MV-4-11 (cell line): Measurements from ENCODE around the gene GRID1.
A peak's percentile ranks its signal among the peaks of the same experiment; 100 is the strongest.

Experiments
- DNase-seq: peaks from one replicate; lab custom pipeline; 2025; lab: John Stamatoyannopoulos, UW

The GRID1 gene

DNA sequence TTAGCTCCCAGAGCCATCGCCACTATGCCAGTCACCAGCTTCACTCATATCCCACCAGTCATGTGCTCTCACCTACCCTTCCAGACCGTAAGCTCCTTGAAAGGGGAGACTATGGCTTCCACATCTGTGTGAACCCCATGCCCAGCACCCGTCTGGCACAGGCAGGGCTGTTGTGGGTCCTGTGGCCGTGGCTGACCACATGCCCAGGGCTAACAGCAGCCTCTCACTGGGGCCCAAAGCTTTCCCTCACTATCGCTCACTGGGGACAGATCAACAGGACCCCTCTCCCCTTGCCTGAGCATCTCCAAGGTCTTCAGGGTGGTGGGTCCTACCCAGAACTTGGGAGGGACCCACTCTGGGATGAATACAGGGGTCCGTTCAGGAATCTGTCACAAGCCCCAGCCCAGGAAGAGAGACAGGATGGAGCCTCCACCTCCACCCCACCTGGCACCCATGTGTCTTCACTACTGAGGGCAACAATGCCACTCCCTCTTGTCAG lies 303.9 kb downstream of the GRID1 start:
- DNase-seq: no peak

DNA sequence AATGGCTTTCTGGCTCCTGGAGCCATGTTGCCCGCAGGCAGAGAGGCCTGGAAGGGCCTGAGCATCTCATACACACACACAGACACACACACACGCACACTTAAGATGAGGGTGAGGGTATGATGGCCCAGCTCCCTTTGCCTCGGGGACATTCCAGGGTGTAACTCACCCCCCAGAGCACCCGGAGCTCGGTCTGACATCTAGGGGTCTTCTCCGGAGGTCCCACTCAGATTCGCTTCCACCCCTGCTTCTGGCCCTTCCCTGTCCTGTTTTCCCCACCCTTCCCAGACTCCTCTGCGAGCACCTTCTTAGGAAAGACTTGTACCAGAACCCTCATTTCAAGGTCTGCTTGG lies 304.4 kb downstream of the GRID1 start:
- no peak for DNase-seq

- DNase-seq: no peak
Observed at GRCh38 chr10:86061278-86062197, 305.1 kb downstream of the GRID1 start.

DNA sequence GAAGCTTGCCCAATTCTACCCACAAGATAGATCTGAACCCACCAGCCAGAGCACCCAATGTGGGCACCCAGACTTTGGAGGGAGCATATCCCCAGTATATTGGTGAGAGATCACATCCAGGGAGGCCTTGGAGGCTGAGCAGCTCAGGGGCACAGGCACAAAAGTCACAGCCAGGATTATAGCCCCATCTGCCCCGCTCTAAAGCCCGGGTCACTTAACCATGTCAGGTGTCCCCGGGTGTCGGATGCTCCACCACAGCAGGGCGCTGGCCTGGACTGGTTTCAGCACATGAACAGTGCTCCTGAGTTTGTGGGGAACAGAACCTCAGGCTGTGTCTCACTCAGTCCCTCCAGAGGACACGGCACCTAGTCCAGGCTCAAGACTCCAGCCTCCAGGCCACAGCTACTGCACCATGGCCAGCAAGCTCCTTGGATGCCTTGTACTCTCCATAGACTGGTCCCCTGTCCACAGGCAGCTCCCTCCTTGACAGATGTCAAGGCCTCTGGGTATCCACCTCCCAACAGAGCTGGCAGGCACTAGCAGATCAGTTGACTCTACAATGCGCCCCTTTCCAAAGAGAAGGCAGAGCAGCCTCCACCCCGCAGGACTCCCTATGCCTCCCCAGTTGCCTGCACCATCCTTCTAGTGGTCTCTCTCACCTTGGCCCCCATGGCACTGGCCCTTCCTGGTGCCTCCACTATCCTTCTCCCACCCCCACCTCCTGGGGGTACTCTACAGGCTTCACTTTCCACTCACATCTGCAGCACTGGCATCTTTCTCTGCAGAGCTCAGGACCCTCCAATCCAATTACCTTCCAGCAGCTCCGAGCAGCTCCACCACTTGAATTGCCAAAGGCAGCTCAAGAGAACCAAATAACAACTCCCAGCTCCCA lies 306.0 kb downstream of the GRID1 start:
- no peak for DNase-seq

DNA sequence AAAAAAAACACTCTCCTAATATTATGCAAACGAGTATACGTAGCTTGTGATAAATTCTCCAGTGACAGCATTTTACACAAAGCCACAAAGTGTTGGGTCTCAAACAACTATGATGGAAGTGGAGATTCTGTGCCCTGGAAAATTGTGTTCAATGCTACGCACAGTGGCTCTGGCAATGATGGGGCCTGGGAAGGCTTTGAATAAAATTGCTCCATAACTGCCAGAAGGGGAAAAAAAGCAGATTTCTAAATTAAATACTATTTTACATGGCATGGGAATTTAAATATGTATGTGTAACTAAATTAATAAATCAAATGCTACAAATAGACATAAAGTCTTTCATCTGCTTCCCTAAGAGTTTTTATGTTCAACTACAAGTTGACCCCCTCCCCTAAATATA lies 306.7 kb downstream of the GRID1 start:
- no peak for DNase-seq

GRCh38 chr10:86058964-86059363 lies 307.6 kb downstream of the GRID1 start:
- no peak for DNase-seq

DNA sequence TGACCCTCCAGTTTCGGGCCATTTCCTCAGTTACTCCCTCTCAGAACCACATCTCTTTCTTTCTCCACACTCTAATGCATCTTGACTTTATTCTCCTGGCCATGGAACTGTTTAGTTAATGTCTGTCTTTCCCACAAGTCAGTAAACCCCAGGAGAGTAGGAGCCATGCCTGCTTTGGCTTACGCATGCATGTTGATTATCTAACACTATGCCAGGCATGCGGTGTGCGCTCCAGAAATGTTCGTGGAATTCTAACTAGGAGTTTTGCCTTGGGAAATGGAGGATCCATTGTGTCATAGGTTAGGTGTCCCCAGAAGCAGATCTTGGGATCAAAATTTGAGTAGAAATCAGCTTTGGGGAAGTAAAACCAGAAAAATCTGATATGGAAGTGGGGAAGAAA lies 308.9 kb downstream of the GRID1 start:
- no peak for DNase-seq

DNA sequence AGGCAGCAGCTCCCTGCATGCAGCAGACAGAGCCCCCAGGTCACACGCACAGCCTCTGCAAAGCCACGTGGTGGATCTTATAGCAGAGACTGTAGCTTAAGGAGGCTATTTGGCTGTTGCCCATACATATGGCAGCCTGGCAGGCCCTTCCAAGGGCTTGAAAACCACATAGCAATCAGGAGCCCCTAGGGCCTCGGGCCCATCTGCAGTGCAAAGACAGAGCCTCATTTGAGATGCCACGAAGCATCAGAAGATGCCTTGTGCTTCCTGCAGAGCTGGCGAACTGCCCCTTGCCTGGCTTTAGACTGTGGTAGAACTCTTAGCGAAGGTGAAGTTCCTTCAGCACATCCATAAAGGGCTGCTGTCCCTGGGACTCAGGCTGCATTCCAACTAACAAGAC lies 309.9 kb downstream of the GRID1 start:
- DNase-seq: no peak

- no peak for DNase-seq
Observed at GRCh38 chr10:86055928-86056327, 310.7 kb downstream of the GRID1 start.

GRCh38 chr10:86053675-86054074 lies 312.9 kb downstream of the GRID1 start:
- DNase-seq: no peak

- DNase-seq: no peak
Observed at GRCh38 chr10:86051586-86051985, 315.0 kb downstream of the GRID1 start.

GRCh38 chr10:86049442-86049841 lies 317.2 kb downstream of the GRID1 start:
- no peak for DNase-seq

GRCh38 chr10:86048973-86049372 lies 317.6 kb downstream of the GRID1 start:
- peak; percentile 19 for DNase-seq

- no peak for DNase-seq
Observed at GRCh38 chr10:86048571-86048970, 318.0 kb downstream of the GRID1 start.

DNA sequence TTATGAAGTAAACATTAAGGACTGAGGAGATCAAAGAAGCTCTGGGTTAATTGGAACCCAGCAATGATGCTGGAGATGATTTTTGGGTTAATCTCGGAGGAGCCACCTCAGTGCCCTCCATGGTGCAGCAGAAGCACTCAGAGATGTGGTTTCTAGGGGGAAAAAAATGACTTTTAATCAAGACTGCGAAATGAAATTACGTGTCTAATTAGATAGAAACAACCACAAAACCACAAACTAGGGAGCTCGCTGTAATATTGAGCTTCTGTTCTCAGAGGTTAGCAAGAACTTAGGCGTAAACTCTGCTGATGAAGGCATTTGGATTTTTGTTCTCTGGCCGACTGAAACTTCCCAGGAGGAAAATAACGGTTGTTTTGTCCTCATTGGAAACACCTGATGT lies 319.0 kb downstream of the GRID1 start:
- DNase-seq: peak; percentile 22

DNA sequence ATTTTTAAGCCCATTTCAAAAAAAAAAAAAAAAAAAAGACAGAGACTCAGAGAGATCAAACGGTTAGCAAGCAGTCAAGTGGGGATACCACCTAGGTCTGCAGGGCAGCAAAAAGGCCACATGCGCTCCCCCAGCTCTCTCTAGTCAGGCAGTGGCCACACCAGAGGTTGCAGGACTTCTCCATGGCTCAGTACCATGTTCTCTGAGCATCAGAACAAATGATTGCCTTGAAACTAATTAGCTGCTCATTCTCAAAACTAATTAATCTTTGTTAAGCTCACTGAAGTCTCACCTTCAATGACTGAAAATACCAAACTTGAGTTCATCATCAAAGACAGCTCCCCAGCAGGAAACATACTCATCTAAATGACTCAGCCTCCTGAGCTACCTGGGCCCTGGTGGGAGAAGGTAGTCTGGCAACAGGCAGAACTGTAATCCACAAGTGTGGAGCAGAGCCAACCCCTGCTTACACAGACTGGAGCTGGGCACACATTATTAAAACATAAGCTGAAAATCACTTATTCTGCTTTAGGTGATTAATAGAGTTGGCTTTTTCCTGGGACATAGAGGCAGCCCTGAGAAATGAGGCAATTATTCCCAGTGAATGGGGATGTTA lies 319.6 kb downstream of the GRID1 start:
- no peak for DNase-seq

DNA sequence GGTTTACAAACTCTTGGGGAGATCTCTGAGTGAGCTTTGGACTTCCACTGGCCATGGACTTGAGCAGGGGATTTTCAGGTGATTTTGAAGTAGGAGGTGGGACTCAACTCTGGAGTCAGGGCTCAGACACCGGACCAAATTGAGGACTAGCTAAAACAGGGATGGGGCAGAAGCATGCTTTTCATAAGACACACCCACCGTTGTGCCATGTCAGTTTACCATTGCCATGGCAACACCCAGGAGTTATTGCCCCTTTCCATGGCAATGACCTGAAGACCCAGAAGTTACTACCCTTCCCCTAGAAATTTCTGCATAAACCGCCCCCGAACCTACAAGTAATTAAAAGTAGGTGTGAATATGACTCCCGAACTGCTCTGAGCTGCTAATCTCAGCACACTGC lies 320.7 kb downstream of the GRID1 start:
- no peak for DNase-seq

DNA sequence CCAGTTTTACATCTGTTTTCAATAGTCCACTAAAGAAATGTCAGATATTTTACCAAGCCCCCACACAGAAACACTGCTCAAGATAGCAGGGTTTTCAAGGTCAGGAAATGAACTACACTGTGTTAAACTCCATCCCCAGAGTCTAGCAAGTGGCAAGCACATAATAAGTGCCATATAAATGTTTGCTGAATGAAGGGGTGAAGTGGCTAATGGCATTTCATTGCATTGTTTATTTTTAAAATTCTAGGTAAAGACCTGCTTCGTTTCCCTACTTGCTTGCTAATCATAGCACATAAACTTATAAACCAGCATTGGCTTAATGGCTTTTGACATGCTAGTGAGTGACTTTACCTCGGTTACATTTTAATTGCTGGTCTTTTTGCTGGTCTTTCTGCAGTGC lies 322.6 kb downstream of the GRID1 start:
- DNase-seq: no peak

DNA sequence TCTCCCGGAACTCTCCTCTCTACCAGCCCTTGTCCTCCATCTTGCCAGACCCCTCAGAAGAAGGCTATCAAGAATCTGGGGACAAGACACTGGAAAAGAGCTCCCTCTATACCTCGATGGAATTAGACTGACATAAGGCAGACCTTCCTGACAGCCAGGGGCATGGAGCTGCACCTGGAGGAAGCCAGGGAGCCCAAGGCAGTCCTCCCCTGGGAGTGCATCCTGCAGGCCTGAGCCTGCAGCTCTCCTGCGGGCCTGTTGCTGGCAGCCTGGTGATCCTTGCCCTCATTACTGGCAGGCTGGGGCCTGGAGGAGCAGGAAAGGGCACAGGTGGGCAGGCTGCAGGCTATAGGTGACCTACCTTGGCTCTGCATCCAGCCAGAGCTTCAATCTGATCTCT lies 323.4 kb downstream of the GRID1 start:
- DNase-seq: no peak

DNA sequence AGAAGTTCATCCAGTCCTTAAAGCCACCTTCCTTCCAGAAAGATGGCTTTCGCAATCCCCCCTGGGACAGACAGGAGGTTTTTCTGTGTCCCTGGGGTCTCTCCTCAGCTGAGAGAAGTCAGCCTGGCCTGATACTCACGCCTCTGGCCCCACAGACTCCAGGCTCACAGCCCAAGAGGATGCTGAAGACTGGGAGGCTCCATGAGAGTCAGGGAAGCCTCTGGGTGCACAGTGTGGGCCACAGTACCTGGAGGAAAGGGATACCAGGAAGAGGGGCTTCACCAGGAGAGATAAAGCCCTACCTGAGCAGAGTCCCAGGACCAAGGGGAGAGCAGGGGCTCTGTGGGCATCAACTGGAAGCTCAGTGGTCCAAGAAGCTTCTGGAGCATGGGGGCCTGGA lies 324.4 kb downstream of the GRID1 start:
- DNase-seq: no peak

DNA sequence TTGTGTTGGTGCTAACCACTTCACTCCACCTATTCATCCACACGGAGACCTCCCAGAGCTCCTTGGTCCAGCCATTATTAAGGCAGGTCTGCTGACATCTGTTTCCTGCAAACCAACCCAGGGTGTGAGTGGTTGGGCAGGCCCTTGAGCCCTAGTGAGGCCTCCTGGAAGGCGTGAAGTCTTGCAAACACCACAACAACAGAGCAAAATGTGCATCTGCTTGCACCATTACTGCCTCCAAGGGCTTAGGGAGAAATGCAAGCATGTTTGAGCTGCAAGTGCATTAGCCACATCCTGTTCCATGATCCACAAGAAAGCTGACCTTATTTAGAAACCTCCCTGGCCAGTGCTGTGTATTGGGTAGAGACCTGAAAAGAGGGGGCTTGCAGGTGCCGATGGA lies 325.5 kb downstream of the GRID1 start:
- no peak for DNase-seq

GRCh38 chr10:86038371-86038770 lies 328.2 kb downstream of the GRID1 start:
- no peak for DNase-seq

- no peak for DNase-seq
Observed at GRCh38 chr10:86037096-86037495, 329.5 kb downstream of the GRID1 start.
